ENCODE data around the gene TSR2.

- TF ChIP-seq CTCF (IDR thresholded peaks at IDR 0.05 in 2 of 3, conservative IDR thresholded peaks at IDR 0.05 in 1 of 3; ENCODE audit: control insufficient read depth in 2 of 3, extremely low read depth in 1 of 3, insufficient read depth in 1 of 3, low read depth in 3 of 3, low read length in 3 of 3) (no peak), PML (IDR thresholded peaks at IDR 0.05; ENCODE audit: low read length) (no peak), MEF2A (IDR thresholded peaks at IDR 0.05; ENCODE audit: insufficient read depth, low read depth, low read length) (no peak), POLR2A (IDR thresholded peaks at IDR 0.05; ENCODE audit: low read depth, low read length) (no peak), SMAD1 (IDR thresholded peaks at IDR 0.05; ENCODE audit: low read depth, partially characterized antibody) (no peak), EZH2 (IDR thresholded peaks at IDR 0.05; ENCODE audit: borderline replicate concordance, control insufficient read depth, low read depth, low read length) (no peak), SRF (IDR thresholded peaks at IDR 0.05; ENCODE audit: low read depth in 2 of 2, low read length in 2 of 2) (no peak)
Observed at GRCh38 chrX:54483946-54484345, 43.7 kb downstream of the TSR2 start.
